Jurkat, Clone E6-1 (cell line): ENCODE measurements around the gene GRAP2.
"Not testable (repeated sequence)": the region's sequence is repeated elsewhere in the genome, so short reads cannot be mapped to it uniquely, and the experiment has no call there.

ENCODE experiments used
- DNase-seq: peaks from one replicate; pipeline ENCODE4 v3.0.0-alpha.2; 2011; ENCODE audit warnings: low read depth, low spot score
- H3K4me3 ChIP-seq: 2 replicates; pipeline ENCODE4 v1.5.1; 2011; ENCODE audit warnings: mild to moderate bottlenecking, low read length, control low read depth, moderate library complexity

GRAP2 gene

GRCh38 chr22:39895682-39896081 lies 5.2 kb upstream of the GRAP2 start:
- DNase-seq, result no peak
- H3K4me3 ChIP-seq, result no peak overlapping the region

GRCh38 chr22:39896313-39896996 lies 4.4 kb upstream of the GRAP2 start:
- H3K4me3 ChIP-seq, result no peak overlapping the region
- DNase-seq, result peak; percentile 51

- DNase-seq, result no peak
- H3K4me3 ChIP-seq, result no peak overlapping the region
These were observed 3.0 kb upstream of the GRAP2 start for GRCh38 chr22:39897841-39898240.

- H3K4me3 ChIP-seq, result no peak overlapping the region
- DNase-seq, result no peak
These were observed 1.9 kb upstream of the GRAP2 start for GRCh38 chr22:39898997-39899396.

- H3K4me3 ChIP-seq, result peak overlapping the region; percentile 52
These were observed 772 bp downstream of the GRAP2 start for GRCh38 chr22:39901565-39902146.

GRCh38 chr22:39904024-39904423 lies 3.1 kb downstream of the GRAP2 start:
- not testable (repeated sequence) for DNase-seq, H3K4me3 ChIP-seq

More at GRCh38 chr22:39901565-39902146, 772 bp downstream of the GRAP2 start:
- DNase-seq, result no peak

- no peak overlapping the region for H3K4me3 ChIP-seq
- no peak for DNase-seq
These were observed 4.0 kb downstream of the GRAP2 start for GRCh38 chr22:39904862-39905261.

- DNase-seq, result no peak
- no peak overlapping the region for H3K4me3 ChIP-seq
These were observed 4.8 kb downstream of the GRAP2 start for GRCh38 chr22:39905687-39906086.

GRCh38 chr22:39906207-39906606 lies 5.3 kb downstream of the GRAP2 start:
- no peak overlapping the region for H3K4me3 ChIP-seq
- no peak for DNase-seq

- no peak overlapping the region for H3K4me3 ChIP-seq
- DNase-seq, result no peak
These were observed 6.2 kb downstream of the GRAP2 start for GRCh38 chr22:39907047-39907446.

- no peak for DNase-seq
- no peak overlapping the region for H3K4me3 ChIP-seq
These were observed 6.8 kb downstream of the GRAP2 start for GRCh38 chr22:39907605-39908097.

- no peak overlapping the region for H3K4me3 ChIP-seq
- DNase-seq, result no peak
These were observed 7.3 kb downstream of the GRAP2 start for GRCh38 chr22:39908136-39908535.

- no peak overlapping the region for H3K4me3 ChIP-seq
- DNase-seq, result no peak
These were observed 7.9 kb downstream of the GRAP2 start for GRCh38 chr22:39908737-39909136.

GRCh38 chr22:39910876-39911613 lies 10.2 kb downstream of the GRAP2 start:
- no peak overlapping the region for H3K4me3 ChIP-seq
- no peak for DNase-seq

- H3K4me3 ChIP-seq, result no peak overlapping the region
- no peak for DNase-seq
These were observed 12.4 kb downstream of the GRAP2 start for GRCh38 chr22:39913321-39913720.

- no peak overlapping the region for H3K4me3 ChIP-seq
- no peak for DNase-seq
These were observed 13.0 kb downstream of the GRAP2 start for GRCh38 chr22:39913886-39914285.

GRCh38 chr22:39914584-39914983 lies 13.7 kb downstream of the GRAP2 start:
- H3K4me3 ChIP-seq, result no peak overlapping the region

GRCh38 chr22:39915295-39915726 lies 14.4 kb downstream of the GRAP2 start:
- no peak overlapping the region for H3K4me3 ChIP-seq

More at GRCh38 chr22:39914584-39914983, 13.7 kb downstream of the GRAP2 start:
- no peak for DNase-seq

GRCh38 chr22:39916496-39916895 lies 15.6 kb downstream of the GRAP2 start:
- H3K4me3 ChIP-seq, result no peak overlapping the region

More at GRCh38 chr22:39915295-39915726, 14.4 kb downstream of the GRAP2 start:
- DNase-seq, result no peak

GRCh38 chr22:39917197-39917643 lies 16.3 kb downstream of the GRAP2 start:
- no peak overlapping the region for H3K4me3 ChIP-seq
- DNase-seq, result no peak

More at GRCh38 chr22:39916496-39916895, 15.6 kb downstream of the GRAP2 start:
- DNase-seq, result no peak
